Tibial artery (tissue), 4 donors: ENCODE results near the gene CPNE4.

Experiments used
- DNase-seq, 2 donors: peaks; one replicate each; pipeline ENCODE4 v3.0.0-alpha.2; 2019
- H3K27ac ChIP-seq, 2 donors: fragments of 200-600 bp; sonication (generic) in 1 of 2; 1 replicate in 1 of 2; 2 replicates in 1 of 2; pipeline ENCODE4 v1.5.1; 2018 to 2019; ENCODE audit warnings: mild to moderate bottlenecking in 1 of 2
- H3K27me3 ChIP-seq, 2 donors: fragments of 200-600 bp; sonication (generic) in 1 of 2; one replicate each; pipeline versions ENCODE4 v1.5.1 to v1.6.0; 2016 to 2019
- H3K36me3 ChIP-seq, 3 donors: fragments of 200-600 bp; sonication (generic) in 2 of 3; one replicate each; pipeline ENCODE4 v1.5.1; 2016 to 2019; ENCODE audit warnings: mild to moderate bottlenecking in 2 of 3
- H3K4me1 ChIP-seq, 4 donors: fragments of 200-600 bp; sonication (generic) in 2 of 4; 1 replicate in 3 of 4; 2 replicates in 1 of 4; pipeline ENCODE4 v1.5.1; 2016 to 2019
- H3K4me3 ChIP-seq, 2 donors: fragments of 200-600 bp; sonication (generic) in 1 of 2; 1 replicate in 1 of 2; 2 replicates in 1 of 2; pipeline ENCODE4 v1.5.1; 2018 to 2019; ENCODE audit warnings: mild to moderate bottlenecking in 2 of 2
- H3K9me3 ChIP-seq, 3 donors: fragments of 200-600 bp; sonication (generic) in 1 of 3; one replicate each; pipeline ENCODE4 v1.5.1; 2016 to 2019
- intact Hi-C: fragments of 100-400 bp; cut with DNase I; formaldehyde crosslinking; loops from one replicate; pipeline ENCODE4 v1.15.0; 2023; ENCODE audit warnings: low total_unique reads
- TF ChIP-seq, protein P1 (sequence below), 2 experiments: fragments of 200-600 bp in 1 of 2; fragments of 450-650 bp in 1 of 2; IDR thresholded peaks; one replicate each; pipeline ENCODE4 v1.5.1; 2017 to 2019; ENCODE audit warnings: antibody characterized with exemption in 2 of 2, mild to moderate bottlenecking in 1 of 2, moderate library complexity in 1 of 2

CPNE4 gene

DNA sequence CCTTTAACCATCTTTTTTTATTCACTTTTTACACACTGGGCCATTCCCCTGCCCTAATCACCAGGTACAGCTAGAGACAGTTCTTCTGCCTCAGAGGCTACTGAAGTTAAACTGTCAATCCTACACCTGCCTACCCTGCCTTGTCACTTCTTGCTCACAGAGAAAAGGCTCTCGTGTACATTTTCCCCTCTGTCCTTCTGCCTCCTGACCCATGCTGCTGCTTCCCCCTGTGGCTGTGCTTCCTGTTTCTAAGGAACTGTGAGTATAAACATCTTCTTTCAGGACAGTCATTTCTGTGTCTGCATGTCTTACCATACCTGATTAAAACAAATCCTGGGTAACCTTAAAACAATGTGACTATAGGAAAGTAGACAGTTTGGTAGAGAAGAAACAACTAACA is 295.6 kb downstream of the CPNE4 start:
- intact Hi-C loops, result no loop called here
- TF ChIP-seq, protein P1, sequence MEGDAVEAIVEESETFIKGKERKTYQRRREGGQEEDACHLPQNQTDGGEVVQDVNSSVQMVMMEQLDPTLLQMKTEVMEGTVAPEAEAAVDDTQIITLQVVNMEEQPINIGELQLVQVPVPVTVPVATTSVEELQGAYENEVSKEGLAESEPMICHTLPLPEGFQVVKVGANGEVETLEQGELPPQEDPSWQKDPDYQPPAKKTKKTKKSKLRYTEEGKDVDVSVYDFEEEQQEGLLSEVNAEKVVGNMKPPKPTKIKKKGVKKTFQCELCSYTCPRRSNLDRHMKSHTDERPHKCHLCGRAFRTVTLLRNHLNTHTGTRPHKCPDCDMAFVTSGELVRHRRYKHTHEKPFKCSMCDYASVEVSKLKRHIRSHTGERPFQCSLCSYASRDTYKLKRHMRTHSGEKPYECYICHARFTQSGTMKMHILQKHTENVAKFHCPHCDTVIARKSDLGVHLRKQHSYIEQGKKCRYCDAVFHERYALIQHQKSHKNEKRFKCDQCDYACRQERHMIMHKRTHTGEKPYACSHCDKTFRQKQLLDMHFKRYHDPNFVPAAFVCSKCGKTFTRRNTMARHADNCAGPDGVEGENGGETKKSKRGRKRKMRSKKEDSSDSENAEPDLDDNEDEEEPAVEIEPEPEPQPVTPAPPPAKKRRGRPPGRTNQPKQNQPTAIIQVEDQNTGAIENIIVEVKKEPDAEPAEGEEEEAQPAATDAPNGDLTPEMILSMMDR (IDR thresholded peaks at IDR 0.05), result no peak
- Histone ChIP-seq H3K27ac (no peak overlapping the region), H3K27me3 (no peaks in the 10 kb centered on the region), H3K9me3 (no peaks in the 10 kb centered on the region), H3K36me3 (no peaks in the 10 kb centered on the region), H3K4me3 (no peak overlapping the region), H3K4me1 (no peaks in the 10 kb centered on the region)
- no peak for DNase-seq

DNA sequence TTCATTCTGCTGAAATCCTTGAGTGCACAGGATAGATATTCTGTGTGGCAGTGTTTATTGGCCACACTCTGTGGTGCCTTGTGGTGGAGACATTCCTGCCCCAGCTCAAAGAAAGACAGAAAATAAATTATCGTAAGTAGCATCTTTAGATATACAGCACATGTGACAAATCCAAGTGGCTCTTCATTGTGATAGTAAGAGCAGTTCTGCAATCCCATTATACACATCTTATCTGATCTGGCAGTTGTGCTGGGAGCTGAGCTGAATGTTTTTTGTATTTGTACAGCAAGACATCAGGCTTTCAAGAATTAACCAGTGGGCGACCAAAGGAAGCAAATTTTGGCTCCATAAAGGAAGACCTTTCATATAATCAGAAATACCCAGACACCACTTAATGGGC is 296.7 kb downstream of the CPNE4 start:
- TF ChIP-seq, protein P1 (IDR thresholded peaks at IDR 0.05), result no peak
- Histone ChIP-seq H3K27ac (no peak overlapping the region), H3K9me3 (no peaks in the 10 kb centered on the region), H3K4me3 (no peak overlapping the region), H3K4me1 (no peaks in the 10 kb centered on the region), H3K36me3 (no peaks in the 10 kb centered on the region), H3K27me3 (no peaks in the 10 kb centered on the region)
- no peak for DNase-seq
- intact Hi-C loops, result no loop called here

DNA sequence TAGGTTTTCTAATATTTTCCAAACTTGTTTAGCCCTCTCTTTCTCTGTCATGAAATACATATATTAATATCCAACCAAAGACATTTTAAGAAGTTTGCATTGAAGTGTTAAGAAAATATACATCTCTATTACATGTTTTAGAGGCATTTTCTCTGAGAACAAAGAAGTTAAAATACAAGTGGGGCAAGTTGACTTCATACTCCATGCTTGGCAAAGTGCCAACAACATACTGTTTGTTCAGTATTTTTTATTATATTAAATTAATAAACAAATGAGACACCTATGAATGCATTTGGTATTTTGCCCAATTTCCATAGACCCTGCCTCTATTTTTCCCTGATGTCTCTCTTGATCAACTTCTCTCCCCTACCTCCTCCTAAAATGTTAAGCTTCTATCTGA is 299.3 kb downstream of the CPNE4 start:
- DNase-seq, result no peak
- Histone ChIP-seq H3K4me3 (no peak overlapping the region), H3K27me3 (no peaks in the 10 kb centered on the region), H3K4me1 (no peaks in the 10 kb centered on the region), H3K27ac (no peak overlapping the region), H3K36me3 (no peaks in the 10 kb centered on the region), H3K9me3 (no peaks in the 10 kb centered on the region)
- TF ChIP-seq, protein P1 (IDR thresholded peaks at IDR 0.05), result no peak
- intact Hi-C loops, result no loop called here

DNA sequence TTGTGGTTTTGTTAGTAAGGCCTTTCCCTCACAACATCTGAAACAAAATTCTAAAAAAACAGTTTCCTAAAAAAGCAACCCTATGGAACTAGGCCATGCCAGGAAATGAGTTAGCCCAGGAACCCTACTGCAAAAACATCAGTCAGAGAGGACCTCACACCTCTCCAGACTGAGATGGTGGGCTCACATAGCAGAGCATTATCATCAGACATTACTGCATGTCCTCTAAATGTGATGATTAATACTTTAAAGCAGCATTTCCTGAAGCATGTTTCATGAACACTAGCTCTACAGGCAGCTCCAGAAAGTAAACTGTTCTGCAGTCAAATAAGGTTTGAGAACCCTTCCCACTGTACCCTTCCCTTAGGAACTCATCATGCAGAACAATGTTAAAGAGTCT is 299.7 kb downstream of the CPNE4 start:
- TF ChIP-seq, protein P1 (IDR thresholded peaks at IDR 0.05), result no peak
- H3K9me3 ChIP-seq, result no peaks in the 10 kb centered on the region
- H3K36me3 ChIP-seq, result no peaks in the 10 kb centered on the region
- H3K27me3 ChIP-seq, result no peaks in the 10 kb centered on the region
- H3K4me3 ChIP-seq, result no peak overlapping the region
- no peaks in the 10 kb centered on the region for H3K4me1 ChIP-seq
- no peak for DNase-seq
- no peak overlapping the region for H3K27ac ChIP-seq
- intact Hi-C loops, result no loop called here

DNA sequence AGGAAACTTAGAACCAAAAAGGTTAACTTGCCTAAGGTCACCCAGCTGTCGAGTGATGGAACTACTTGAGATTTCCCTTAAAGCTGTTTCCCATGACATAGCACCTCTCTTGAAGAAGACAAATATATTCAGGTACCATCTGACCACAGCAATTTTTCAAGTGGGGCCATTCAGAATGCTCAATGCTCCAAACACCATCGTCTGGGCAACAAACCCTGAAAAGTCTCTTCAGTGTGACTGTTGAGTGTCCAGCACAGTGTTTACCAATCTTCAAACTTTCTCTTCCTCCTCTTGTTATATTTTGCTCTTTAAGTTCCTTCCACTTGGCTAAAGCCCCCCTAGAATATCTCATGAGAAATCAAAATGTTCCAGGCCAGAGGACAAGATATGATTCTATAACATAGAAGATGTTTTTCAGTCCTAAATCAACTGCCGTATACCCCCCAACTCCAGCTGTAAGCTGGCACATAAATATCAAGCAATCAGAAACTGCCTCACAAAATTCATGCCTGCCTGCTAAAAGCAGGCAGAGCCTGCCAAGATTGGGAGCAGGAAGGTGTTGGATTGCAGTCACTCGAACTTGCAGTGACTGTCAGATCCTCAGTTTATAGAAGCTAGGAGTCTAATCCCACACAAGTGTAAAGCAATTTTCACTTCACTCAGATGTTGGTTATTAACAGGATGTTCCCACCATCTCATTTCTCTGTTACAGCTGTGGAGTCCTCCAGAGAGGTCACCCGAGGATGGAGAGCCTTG is 301.6 kb downstream of the CPNE4 start:
- no peaks in the 10 kb centered on the region for H3K4me1 ChIP-seq
- intact Hi-C loops, result no loop called here
- no peak overlapping the region for H3K4me3 ChIP-seq
- DNase-seq, result no peak
- no peaks in the 10 kb centered on the region for H3K27me3 ChIP-seq
- no peaks in the 10 kb centered on the region for H3K9me3 ChIP-seq
- H3K27ac ChIP-seq, result no peak overlapping the region
- no peaks in the 10 kb centered on the region for H3K36me3 ChIP-seq
- TF ChIP-seq, protein P1 (IDR thresholded peaks at IDR 0.05), result no peak

DNA sequence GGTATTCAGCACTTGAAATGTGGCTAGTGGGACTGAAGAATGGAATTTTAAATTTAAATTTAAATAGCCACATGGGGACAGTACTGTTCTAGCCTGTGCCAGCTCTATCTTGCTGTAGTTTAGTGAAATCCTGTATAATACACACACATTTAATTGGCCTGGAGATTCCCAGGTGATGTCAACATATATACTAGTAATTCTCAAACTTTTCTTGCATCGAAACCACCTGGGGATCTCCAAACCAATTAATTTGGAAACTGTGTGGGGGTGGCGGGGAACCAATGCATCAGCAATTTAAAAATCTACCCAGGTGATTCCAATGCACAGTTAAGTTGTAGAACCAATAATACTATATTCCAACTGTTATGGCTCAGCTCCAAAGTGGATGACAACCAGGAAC is 303.1 kb downstream of the CPNE4 start:
- intact Hi-C loops, result no loop called here
- TF ChIP-seq, protein P1 (IDR thresholded peaks at IDR 0.05), result no peak
- Histone ChIP-seq H3K9me3 (no peaks in the 10 kb centered on the region), H3K4me1 (no peaks in the 10 kb centered on the region), H3K27ac (no peak overlapping the region), H3K36me3 (no peaks in the 10 kb centered on the region), H3K4me3 (no peak overlapping the region), H3K27me3 (no peaks in the 10 kb centered on the region)
- DNase-seq, result no peak
